HG02642 (cell line): ENCODE measurements around the gene CHRNA4.

ENCODE experiments used
- ATAC-seq: cut with Tn5 transposase; IDR thresholded peaks from one replicate; pipeline ENCODE4 v1.9.1; 2021; ENCODE audit warnings: mild to moderate bottlenecking; ENCODE audit not compliant: unreplicated experiment, poor library complexity

CHRNA4 gene

GRCh38 chr20:63297796-63298572 is 63.2 kb downstream of the CHRNA4 start:
- ATAC-seq = no peak

GRCh38 chr20:63297371-63297781 is 63.8 kb downstream of the CHRNA4 start:
- ATAC-seq = no peak

- ATAC-seq = no peak
Measured at GRCh38 chr20:63296531-63297299, 64.4 kb downstream of the CHRNA4 start.

- no peak for ATAC-seq
Measured at GRCh38 chr20:63295846-63296245, 65.3 kb downstream of the CHRNA4 start.

GRCh38 chr20:63295422-63295821 is 65.7 kb downstream of the CHRNA4 start:
- ATAC-seq = no peak

- no peak for ATAC-seq
Measured at GRCh38 chr20:63295018-63295417, 66.1 kb downstream of the CHRNA4 start.

- ATAC-seq = no peak
Measured at GRCh38 chr20:63294536-63294900, 66.6 kb downstream of the CHRNA4 start.

- no peak for ATAC-seq
Measured at GRCh38 chr20:63293871-63294535, 67.1 kb downstream of the CHRNA4 start.

- no peak for ATAC-seq
Measured at GRCh38 chr20:63293456-63293855, 67.7 kb downstream of the CHRNA4 start.
